Astrocyte (in vitro differentiated cells and primary cell): ENCODE results near the gene IFITM2. TPM values are rescaled to one million over a fixed set of nuclear protein-coding genes. Genes with fewer than 3 reads are reported as not detected.

Source experiments
- DNase-seq: peaks from one replicate; pipeline ENCODE4 v3.0.0-alpha.2; 2010; ENCODE audit warnings: low read depth
- FAIRE-seq: peaks from 2 replicates; lab custom pipeline; 2011; peaks lifted over from hg19 to GRCh38; lab: Jason Lieb, UNC
- H2AFZ ChIP-seq: 2 replicates; pipeline ENCODE4 v1.6.0; 2012; ENCODE audit warnings: low read depth, low read length, inconsistent platforms
- H3K27ac ChIP-seq: 2 replicates; pipeline ENCODE4 v1.5.1; 2011; ENCODE audit warnings: low read depth, low read length, inconsistent platforms
- H3K27me3 ChIP-seq: 2 replicates; pipeline ENCODE4 v1.6.0; 2011; ENCODE audit warnings: low read length, inconsistent platforms; ENCODE audit not compliant: insufficient read depth
- H3K36me3 ChIP-seq: 2 replicates; pipeline ENCODE4 v1.5.1; 2011; ENCODE audit warnings: low read length, inconsistent platforms; ENCODE audit not compliant: insufficient read depth
- H3K4me1 ChIP-seq: 2 replicates; pipeline ENCODE4 v1.5.1; 2011; ENCODE audit warnings: low read length, inconsistent platforms; ENCODE audit not compliant: insufficient read depth
- H3K4me2 ChIP-seq: 2 replicates; pipeline ENCODE4 v1.6.0; 2012; ENCODE audit warnings: low read length, inconsistent platforms
- H3K4me3 ChIP-seq: 2 replicates; pipeline ENCODE4 v1.5.1; 2011; ENCODE audit warnings: low read depth, mild to moderate bottlenecking, low read length, inconsistent platforms; ENCODE audit not compliant: insufficient read depth
- H3K79me2 ChIP-seq: 2 replicates; pipeline ENCODE4 v1.6.0; 2012; ENCODE audit warnings: mild to moderate bottlenecking, low read length, inconsistent platforms; ENCODE audit not compliant: insufficient read depth
- H3K9ac ChIP-seq: 2 replicates; pipeline ENCODE4 v1.6.0; 2012; ENCODE audit warnings: mild to moderate bottlenecking, low read length, inconsistent platforms
- H3K9me3 ChIP-seq: 2 replicates; pipeline ENCODE4 v1.5.1; 2012; ENCODE audit warnings: low read depth, mild to moderate bottlenecking, low read length, inconsistent platforms; ENCODE audit not compliant: insufficient read depth
- H4K20me1 ChIP-seq: 2 replicates; pipeline ENCODE4 v1.6.0; 2012; ENCODE audit warnings: low read length, inconsistent platforms; ENCODE audit not compliant: insufficient read depth
- H3K27ac Mint-ChIP-seq: one replicate; pipeline ENCODE4 v1.8.0; 2021; ENCODE audit warnings: mild to moderate bottlenecking, mixed read lengths; ENCODE audit not compliant: unreplicated experiment
- H3K27me3 Mint-ChIP-seq: one replicate; pipeline ENCODE4 v1.8.0; 2021; ENCODE audit warnings: low read depth, mixed read lengths; ENCODE audit not compliant: unreplicated experiment
- H3K36me3 Mint-ChIP-seq: one replicate; pipeline ENCODE4 v1.8.0; 2021; ENCODE audit warnings: low read depth, mixed read lengths; ENCODE audit not compliant: unreplicated experiment
- H3K4me1 Mint-ChIP-seq: one replicate; pipeline ENCODE4 v1.8.0; 2021; ENCODE audit warnings: low read depth, mixed read lengths; ENCODE audit not compliant: unreplicated experiment
- H3K4me3 Mint-ChIP-seq: one replicate; pipeline ENCODE4 v1.8.0; 2021; ENCODE audit warnings: mild to moderate bottlenecking, moderate library complexity, mixed read lengths; ENCODE audit not compliant: unreplicated experiment
- H3K9me3 Mint-ChIP-seq: one replicate; pipeline ENCODE4 v1.8.0; 2021; ENCODE audit warnings: mild to moderate bottlenecking, mixed read lengths; ENCODE audit not compliant: unreplicated experiment
- EZH2 ChIP-seq: IDR thresholded peaks from 2 replicates; pipeline ENCODE4 v1.6.1; 2012; ENCODE audit warnings: mild to moderate bottlenecking, low read length, inconsistent platforms; ENCODE audit not compliant: insufficient read depth
- total RNA-seq: library from RNA; stranded (reverse); gene quantifications from 2 replicates; pipeline ENCODE4 v1.2.1, GENCODE V29; 2021
- TF ChIP-seq, protein P1 (sequence below): IDR thresholded peaks from 2 replicates; pipeline ENCODE4 v1.5.1; 2011; ENCODE audit warnings: low read depth, mild to moderate bottlenecking, inconsistent platforms, low read length, moderate library complexity; ENCODE audit not compliant: insufficient read depth

The IFITM2 gene
- total RNA-seq, 1 donor from 2014 or later = 474 TPM

DNA sequence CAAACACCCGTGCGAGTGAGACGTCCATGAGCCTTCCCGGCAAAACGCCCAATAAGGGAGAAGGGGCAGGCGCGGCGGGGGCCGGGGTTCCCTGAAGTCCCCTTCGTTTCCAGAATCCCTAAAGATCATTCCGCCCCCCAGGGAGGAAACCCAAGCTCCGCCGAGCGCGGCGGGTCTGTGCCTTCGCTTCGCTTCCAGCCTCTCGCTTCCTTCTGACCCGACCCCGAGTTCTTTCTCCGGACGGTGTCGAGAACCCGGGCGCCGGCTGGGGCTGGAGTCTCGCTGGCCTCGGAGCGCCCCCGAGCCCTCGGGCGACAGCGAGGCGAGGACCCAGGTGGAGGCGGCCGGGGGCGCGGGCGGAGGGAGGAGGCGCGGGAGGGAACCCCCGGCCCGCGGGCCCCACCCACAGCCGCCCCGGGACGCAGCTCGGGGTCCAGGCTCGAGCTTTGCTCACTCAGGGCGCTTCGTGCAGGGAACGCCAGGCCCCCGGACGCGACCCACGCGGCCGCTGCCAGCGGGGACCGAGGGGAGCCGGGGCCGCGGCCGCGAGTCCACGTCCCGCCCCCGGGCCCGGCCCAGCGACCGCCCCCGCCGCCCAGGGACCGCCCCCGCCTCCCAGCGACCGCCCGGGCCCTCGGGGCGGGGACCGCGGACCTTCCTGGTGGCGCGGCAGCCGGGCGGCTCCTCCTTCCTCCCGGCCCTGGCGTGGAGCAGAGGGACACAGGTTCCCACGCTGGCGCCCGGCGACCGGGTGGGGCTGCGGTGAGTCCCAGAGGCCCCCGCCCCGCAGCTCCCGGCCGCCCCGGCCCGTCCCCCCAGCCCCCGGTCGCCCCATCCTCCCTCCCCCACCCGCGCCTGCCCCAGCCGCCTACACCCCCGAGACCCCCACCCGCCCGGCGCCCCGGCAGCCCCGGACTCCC is 18.9 kb upstream of the IFITM2 start, which contains the start of gene PGGHG:
PGGHG (plus strand) TSS at position 649 of the 920 bp plus-strand sequence. CDS start 691 bp downstream, outside the sequence.
- peak within 1 kb of the TSS; percentile 81 for H3K4me3 Mint-ChIP-seq
- H3K9me3 ChIP-seq = no peaks in the 10 kb centered on the region
- H3K4me1 Mint-ChIP-seq = no peaks in the 10 kb centered on the region
- H3K27ac ChIP-seq = no peak within 1 kb of the TSS
- DNase-seq = no peak
- no peaks in the 10 kb centered on the region for H3K9me3 Mint-ChIP-seq
- no peaks in the 10 kb centered on the region for H4K20me1 ChIP-seq
- no peak for FAIRE-seq
- peak within 1 kb of the TSS; percentile 57 for H3K4me3 ChIP-seq
- H3K27me3 ChIP-seq = peaks cover 15% of the 10 kb centered on the region
- H3K27ac Mint-ChIP-seq = no peak within 1 kb of the TSS
- H3K79me2 ChIP-seq = no peaks in the 10 kb centered on the region
- no peaks in the 10 kb centered on the region for H3K36me3 ChIP-seq
- H3K27me3 Mint-ChIP-seq = peaks cover 29% of the 10 kb centered on the region
- H3K4me1 ChIP-seq = peaks cover 6% of the 10 kb centered on the region
- peaks cover 1% of the 10 kb centered on the region for H3K36me3 Mint-ChIP-seq
- peak within 1 kb of the TSS; percentile 86 for H2AFZ ChIP-seq
- TF ChIP-seq, protein P1, sequence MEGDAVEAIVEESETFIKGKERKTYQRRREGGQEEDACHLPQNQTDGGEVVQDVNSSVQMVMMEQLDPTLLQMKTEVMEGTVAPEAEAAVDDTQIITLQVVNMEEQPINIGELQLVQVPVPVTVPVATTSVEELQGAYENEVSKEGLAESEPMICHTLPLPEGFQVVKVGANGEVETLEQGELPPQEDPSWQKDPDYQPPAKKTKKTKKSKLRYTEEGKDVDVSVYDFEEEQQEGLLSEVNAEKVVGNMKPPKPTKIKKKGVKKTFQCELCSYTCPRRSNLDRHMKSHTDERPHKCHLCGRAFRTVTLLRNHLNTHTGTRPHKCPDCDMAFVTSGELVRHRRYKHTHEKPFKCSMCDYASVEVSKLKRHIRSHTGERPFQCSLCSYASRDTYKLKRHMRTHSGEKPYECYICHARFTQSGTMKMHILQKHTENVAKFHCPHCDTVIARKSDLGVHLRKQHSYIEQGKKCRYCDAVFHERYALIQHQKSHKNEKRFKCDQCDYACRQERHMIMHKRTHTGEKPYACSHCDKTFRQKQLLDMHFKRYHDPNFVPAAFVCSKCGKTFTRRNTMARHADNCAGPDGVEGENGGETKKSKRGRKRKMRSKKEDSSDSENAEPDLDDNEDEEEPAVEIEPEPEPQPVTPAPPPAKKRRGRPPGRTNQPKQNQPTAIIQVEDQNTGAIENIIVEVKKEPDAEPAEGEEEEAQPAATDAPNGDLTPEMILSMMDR = no peak
- TF ChIP-seq EZH2 = peak; percentile 76
- H3K4me2 ChIP-seq = peak within 1 kb of the TSS; percentile 90
- H3K9ac ChIP-seq = peak within 1 kb of the TSS; percentile 61

GRCh38 chr11:289398-289711 is 18.3 kb upstream of the IFITM2 start:
- Histone ChIP-seq H3K4me3 (no peak overlapping the region), H3K27me3 (peaks cover 15% of the 10 kb centered on the region), H4K20me1 (no peaks in the 10 kb centered on the region), H3K9ac (no peak overlapping the region), H3K79me2 (no peaks in the 10 kb centered on the region), H3K9me3 (no peaks in the 10 kb centered on the region), H2AFZ (no peak overlapping the region), H3K36me3 (no peaks in the 10 kb centered on the region), H3K27ac (no peak overlapping the region), H3K4me1 (peaks cover 6% of the 10 kb centered on the region), H3K4me2 (peak overlapping the region; percentile 65)
- Mint-ChIP-seq H3K36me3 (peaks cover 1% of the 10 kb centered on the region), H3K4me3 (peak overlapping the region; percentile 81), H3K9me3 (no peaks in the 10 kb centered on the region), H3K4me1 (no peaks in the 10 kb centered on the region), H3K27ac (no peak overlapping the region), H3K27me3 (peaks cover 28% of the 10 kb centered on the region)
- DNase-seq = no peak
- no peak for FAIRE-seq
- TF ChIP-seq EZH2 = no peak
- TF ChIP-seq, protein P1 = no peak
